ENCODE results near the gene KIF25.
A peak's percentile ranks its signal among the peaks of the same experiment; 100 is the strongest.

The KIF25 gene

DNA sequence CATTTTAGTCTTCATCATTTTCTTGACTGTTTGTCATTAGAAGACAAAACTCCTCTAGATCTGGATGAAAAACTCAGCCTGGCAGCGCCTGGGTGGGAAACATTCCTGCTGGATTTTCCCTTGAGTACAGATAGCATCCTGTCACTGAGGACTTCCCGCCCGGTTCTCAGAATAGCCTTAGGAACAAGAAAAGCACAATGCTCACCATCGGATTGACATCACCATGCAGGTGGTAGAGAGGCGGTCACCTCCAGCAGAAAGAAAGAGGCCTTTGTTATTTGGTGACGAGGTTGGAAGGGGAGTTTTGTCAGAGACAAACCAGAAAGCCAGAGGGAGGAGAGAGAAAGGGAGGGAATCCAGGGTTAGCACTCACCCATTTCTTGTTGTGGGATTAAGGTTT, 39.8 kb downstream of the KIF25 start:
- TF ChIP-seq, protein P1, sequence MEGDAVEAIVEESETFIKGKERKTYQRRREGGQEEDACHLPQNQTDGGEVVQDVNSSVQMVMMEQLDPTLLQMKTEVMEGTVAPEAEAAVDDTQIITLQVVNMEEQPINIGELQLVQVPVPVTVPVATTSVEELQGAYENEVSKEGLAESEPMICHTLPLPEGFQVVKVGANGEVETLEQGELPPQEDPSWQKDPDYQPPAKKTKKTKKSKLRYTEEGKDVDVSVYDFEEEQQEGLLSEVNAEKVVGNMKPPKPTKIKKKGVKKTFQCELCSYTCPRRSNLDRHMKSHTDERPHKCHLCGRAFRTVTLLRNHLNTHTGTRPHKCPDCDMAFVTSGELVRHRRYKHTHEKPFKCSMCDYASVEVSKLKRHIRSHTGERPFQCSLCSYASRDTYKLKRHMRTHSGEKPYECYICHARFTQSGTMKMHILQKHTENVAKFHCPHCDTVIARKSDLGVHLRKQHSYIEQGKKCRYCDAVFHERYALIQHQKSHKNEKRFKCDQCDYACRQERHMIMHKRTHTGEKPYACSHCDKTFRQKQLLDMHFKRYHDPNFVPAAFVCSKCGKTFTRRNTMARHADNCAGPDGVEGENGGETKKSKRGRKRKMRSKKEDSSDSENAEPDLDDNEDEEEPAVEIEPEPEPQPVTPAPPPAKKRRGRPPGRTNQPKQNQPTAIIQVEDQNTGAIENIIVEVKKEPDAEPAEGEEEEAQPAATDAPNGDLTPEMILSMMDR (IDR thresholded peaks at IDR 0.05; ENCODE audit: borderline replicate concordance, control extremely low read depth, extremely low read depth, insufficient read depth, missing control alignments) = no peak
- DNase-seq (ENCODE audit: low spot score) = no peak
- in situ Hi-C loops (cut with MboI; ENCODE audit: low sequenced_read_pairs, unreplicated experiment) = no loop called here

DNA sequence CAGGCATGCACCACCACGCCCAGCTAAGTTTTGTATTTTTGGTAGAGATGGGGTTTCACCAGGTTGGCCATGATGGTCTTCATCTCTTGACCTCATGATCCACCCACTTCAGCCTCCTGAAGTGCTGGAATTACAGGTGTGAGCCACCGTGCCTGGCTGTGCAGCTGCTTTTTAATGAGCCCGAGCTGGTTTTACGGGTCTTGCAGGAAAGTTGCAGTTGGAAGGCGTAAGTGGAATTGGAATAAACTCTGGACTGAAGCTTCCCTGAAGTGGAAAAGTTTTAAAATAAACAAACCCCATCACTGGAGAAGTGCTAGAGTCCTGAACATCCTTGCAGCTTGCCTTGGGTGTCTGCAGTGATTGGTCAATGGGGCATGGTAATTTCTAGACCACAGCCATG, 40.4 kb downstream of the KIF25 start:
- TF ChIP-seq, protein P1 (IDR thresholded peaks at IDR 0.05; ENCODE audit: borderline replicate concordance, control extremely low read depth, extremely low read depth, insufficient read depth, missing control alignments) = no peak
- in situ Hi-C loops (cut with MboI; ENCODE audit: low sequenced_read_pairs, unreplicated experiment) = no loop called here

DNA sequence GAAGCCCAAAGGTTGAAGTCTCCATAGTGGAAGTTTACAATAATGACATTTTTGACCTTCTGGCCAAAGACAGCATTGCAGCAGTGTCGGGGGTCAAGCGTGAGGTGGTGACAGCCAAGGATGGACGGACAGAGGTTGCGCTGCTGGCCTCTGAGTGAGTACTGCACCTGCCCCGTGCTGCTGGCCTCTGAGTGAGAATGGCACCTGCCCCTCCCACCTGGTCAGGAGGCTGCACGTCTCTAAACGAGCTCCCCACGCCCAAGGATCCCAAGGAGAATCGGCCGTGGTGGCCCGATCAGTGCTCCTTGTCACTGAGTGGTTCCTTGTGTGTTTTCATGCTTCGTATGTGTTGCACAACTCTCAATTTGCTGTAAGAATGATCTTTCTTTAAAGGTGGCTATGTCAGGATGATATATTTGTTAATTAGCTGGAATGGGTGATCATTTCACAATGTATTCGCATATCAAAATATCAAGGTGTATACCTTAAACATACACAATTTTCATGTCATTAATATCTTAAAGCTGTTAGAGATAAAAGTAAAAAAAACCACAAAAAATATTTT, 41.2 kb downstream of the KIF25 start:
- TF ChIP-seq, protein P1 (IDR thresholded peaks at IDR 0.05; ENCODE audit: borderline replicate concordance, control extremely low read depth, extremely low read depth, insufficient read depth, missing control alignments) = no peak
- in situ Hi-C loops (cut with MboI; ENCODE audit: low sequenced_read_pairs, unreplicated experiment) = no loop called here
- no peak for DNase-seq (ENCODE audit: low spot score)

More for the DNA sequence above, 40.4 kb downstream of the KIF25 start:
- DNase-seq (ENCODE audit: low spot score) = no peak

DNA sequence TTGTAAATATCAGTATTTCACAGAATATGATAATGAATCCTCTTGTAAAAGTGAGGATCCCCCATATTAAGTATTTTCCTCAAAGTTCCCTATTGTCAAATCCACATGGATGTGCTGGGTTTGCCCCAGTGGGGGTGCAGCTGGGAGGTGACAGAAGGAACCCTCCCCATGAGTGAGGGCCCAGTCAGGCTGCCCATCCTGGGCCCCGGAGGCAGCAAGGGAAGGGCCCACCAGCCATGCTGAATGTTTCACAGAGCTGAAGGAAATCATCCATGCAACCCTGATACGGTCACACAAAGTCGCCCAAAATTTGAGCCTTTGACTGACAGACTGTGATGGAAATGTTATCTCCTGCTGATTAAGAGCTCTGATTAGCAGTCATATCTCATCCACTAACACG, 41.8 kb downstream of the KIF25 start:
- DNase-seq (ENCODE audit: low spot score) = peak; percentile 16
- TF ChIP-seq, protein P1 (IDR thresholded peaks at IDR 0.05; ENCODE audit: borderline replicate concordance, control extremely low read depth, extremely low read depth, insufficient read depth, missing control alignments) = no peak
- in situ Hi-C loops (cut with MboI; ENCODE audit: low sequenced_read_pairs, unreplicated experiment) = no loop called here

DNA sequence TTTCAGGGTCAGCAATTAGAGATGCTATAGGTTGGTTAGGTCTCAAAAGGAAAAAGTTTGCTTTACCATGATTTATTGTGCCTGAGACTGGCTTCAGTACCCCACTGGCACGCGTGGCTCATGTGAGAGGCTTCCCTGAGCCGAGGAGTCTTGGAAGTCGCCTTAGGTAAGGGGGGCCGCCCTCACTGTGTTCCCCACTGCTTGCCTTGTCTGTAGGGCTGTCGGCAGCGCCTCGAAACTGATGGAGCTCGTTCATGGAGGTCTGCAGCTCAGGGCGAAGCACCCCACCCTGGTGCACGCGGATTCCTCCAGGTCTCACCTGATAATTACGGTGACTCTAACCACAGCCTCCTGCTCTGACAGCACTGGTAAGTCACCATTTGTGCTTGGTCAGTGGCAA, 42.4 kb downstream of the KIF25 start:
- in situ Hi-C loops (cut with MboI; ENCODE audit: low sequenced_read_pairs, unreplicated experiment) = no loop called here
- TF ChIP-seq, protein P1 (IDR thresholded peaks at IDR 0.05; ENCODE audit: borderline replicate concordance, control extremely low read depth, extremely low read depth, insufficient read depth, missing control alignments) = no peak
- DNase-seq (ENCODE audit: low spot score) = peak; percentile 20

DNA sequence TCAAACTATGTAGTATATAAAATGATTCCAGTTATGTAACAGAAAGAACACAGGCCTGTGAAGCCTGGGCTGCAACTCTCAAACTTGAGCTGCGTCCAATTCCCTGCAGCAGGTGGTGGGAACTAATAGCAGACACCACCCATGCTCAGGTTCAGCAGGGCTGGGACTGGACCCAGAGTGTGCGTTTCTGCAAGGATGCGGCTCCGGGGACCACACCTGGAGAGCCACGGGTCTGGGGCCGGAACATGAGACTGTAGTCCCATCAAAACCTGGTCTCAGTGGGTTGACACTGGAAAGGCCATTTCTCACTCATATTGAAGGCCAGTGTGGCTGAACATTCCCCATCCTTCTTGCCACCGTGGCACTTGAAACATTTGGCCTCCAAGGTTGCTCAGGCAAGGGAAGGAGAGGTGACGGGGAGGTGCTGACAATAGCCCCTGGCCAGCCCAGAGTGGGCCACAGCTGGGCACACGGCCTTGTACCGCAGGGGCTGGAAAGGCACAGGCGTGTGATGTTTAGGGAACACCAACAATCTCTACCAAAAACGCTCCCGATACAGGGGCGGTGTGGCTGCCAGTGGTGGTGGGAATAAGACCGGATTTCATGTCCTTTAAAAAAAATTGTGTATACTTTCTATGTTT, 43.5 kb downstream of the KIF25 start:
- no peak for DNase-seq (ENCODE audit: low spot score)
- TF ChIP-seq, protein P1 (IDR thresholded peaks at IDR 0.05; ENCODE audit: borderline replicate concordance, control extremely low read depth, extremely low read depth, insufficient read depth, missing control alignments) = no peak
- in situ Hi-C loops (cut with MboI; ENCODE audit: low sequenced_read_pairs, unreplicated experiment) = no loop called here
